ENCODE results near the gene PRR11. TPM values are rescaled to one million over a fixed set of nuclear protein-coding genes. Genes with fewer than 3 reads are reported as not detected.

Gene PRR11
- polyA plus RNA-seq, 3 donors = 1.1 to 3.9 (median 1.7) TPM

- Mint-ChIP-seq H3K36me3 (peaks cover 14 to 46% of the 10 kb centered on the region in 2 donors), H3K27ac (peak overlapping the region in 5 of 7 donors; percentile 21 to 74 (median 48)), H3K4me3 (peak overlapping the region in 1 of 2 donors; percentile 62), H3K4me1 (peaks cover 18% of the 10 kb centered on the region), H3K9me3 (no peaks in the 10 kb centered on the region), H3K27me3 (ENCODE audit: low read depth in 3 of 3) (no peaks in the 10 kb centered on the region)
- peak in 2 of 3 donors; percentile 19 to 25 for DNase-seq
- no peaks in the 10 kb centered on the region for H3K27me3 ChIP-seq (ENCODE audit: control insufficient read depth in 2 of 2, insufficient read depth in 2 of 2, low read length in 2 of 2)
- no peak overlapping the region for H3K4me3 ChIP-seq (replicated peaks in 1 of 3; ENCODE audit: low read depth in 2 of 3, low read length in 3 of 3)
- no peak overlapping the region for H3K9ac ChIP-seq (ENCODE audit: insufficient read depth, low read length, poor library complexity, severe bottlenecking)
- H3K4me1 ChIP-seq (ENCODE audit: control insufficient read depth in 1 of 2, insufficient read depth in 2 of 2, low read length in 2 of 2) = peaks cover 7 to 16% of the 10 kb centered on the region in 2 donors
- peaks cover 16 to 23% of the 10 kb centered on the region in 2 donors for H3K36me3 ChIP-seq (replicated peaks in 1 of 2; ENCODE audit: control insufficient read depth in 1 of 2, insufficient read depth in 2 of 2, low read length in 2 of 2)
- no peaks in the 10 kb centered on the region for H3K9me3 ChIP-seq (replicated peaks in 1 of 2; ENCODE audit: control insufficient read depth in 1 of 2, insufficient read depth in 1 of 2, low read length in 2 of 2)
- H3K4me2 ChIP-seq (replicated peaks; ENCODE audit: extremely low read depth, low read length, poor library complexity, severe bottlenecking) = peak overlapping the region; percentile 8
- H3K79me2 ChIP-seq (ENCODE audit: insufficient read depth, low read length) = peaks cover 85% of the 10 kb centered on the region
- TF ChIP-seq CTCF (IDR thresholded peaks at IDR 0.05) = peak; percentile 77
- no peaks in the 10 kb centered on the region for H4K20me1 ChIP-seq (ENCODE audit: insufficient read depth, low read length)
- no CpG with 5 or more reads among the region's 2 CpGs for WGBS (ENCODE audit: insufficient coverage)
- peak overlapping the region in 1 of 2 donors; percentile 57 for H3K27ac ChIP-seq (ENCODE audit: low read depth in 1 of 2, low read length in 2 of 2)
- peak overlapping the region; percentile 66 for H2AFZ ChIP-seq (ENCODE audit: insufficient read depth, low read depth, low read length, poor library complexity, severe bottlenecking)
- intact Hi-C loops (cut with micrococcal nuclease) = no loop called here
These were observed 10.4 kb downstream of the PRR11 start for GRCh38 chr17:59165933-59166342.

GRCh38 chr17:59167571-59168001, 12.0 kb downstream of the PRR11 start:
- Histone ChIP-seq H3K4me3 (replicated peaks in 1 of 3; ENCODE audit: low read depth in 2 of 3, low read length in 3 of 3) (no peak overlapping the region), H3K36me3 (replicated peaks in 1 of 2; ENCODE audit: control insufficient read depth in 1 of 2, insufficient read depth in 2 of 2, low read length in 2 of 2) (peaks cover 26 to 28% of the 10 kb centered on the region in 2 donors), H3K27ac (ENCODE audit: low read depth in 1 of 2, low read length in 2 of 2) (peak overlapping the region in 1 of 2 donors; percentile 66), H2AFZ (ENCODE audit: insufficient read depth, low read depth, low read length, poor library complexity, severe bottlenecking) (no peak overlapping the region), H3K79me2 (ENCODE audit: insufficient read depth, low read length) (peaks cover 77% of the 10 kb centered on the region), H3K4me1 (ENCODE audit: control insufficient read depth in 1 of 2, insufficient read depth in 2 of 2, low read length in 2 of 2) (peaks cover 7 to 16% of the 10 kb centered on the region in 2 donors), H3K27me3 (ENCODE audit: control insufficient read depth in 2 of 2, insufficient read depth in 2 of 2, low read length in 2 of 2) (no peaks in the 10 kb centered on the region), H3K4me2 (replicated peaks; ENCODE audit: extremely low read depth, low read length, poor library complexity, severe bottlenecking) (no peak overlapping the region), H3K9ac (ENCODE audit: insufficient read depth, low read length, poor library complexity, severe bottlenecking) (no peak overlapping the region), H3K9me3 (replicated peaks in 1 of 2; ENCODE audit: control insufficient read depth in 1 of 2, insufficient read depth in 1 of 2, low read length in 2 of 2) (peaks cover 0 to 3% of the 10 kb centered on the region in 2 donors), H4K20me1 (ENCODE audit: insufficient read depth, low read length) (no peaks in the 10 kb centered on the region)
- intact Hi-C loops (cut with micrococcal nuclease) = no loop called here
- Mint-ChIP-seq H3K27ac (peak overlapping the region; percentile 43 to 79 (median 78)), H3K9me3 (peaks cover 0 to 2% (median under 1%) of the 10 kb centered on the region in 7 donors), H3K4me1 (peaks cover 16% of the 10 kb centered on the region), H3K27me3 (ENCODE audit: low read depth in 3 of 3) (no peaks in the 10 kb centered on the region), H3K4me3 (no peak overlapping the region), H3K36me3 (peaks cover 16 to 42% of the 10 kb centered on the region in 2 donors)
- no CpG with 5 or more reads among the region's 2 CpGs for WGBS (ENCODE audit: insufficient coverage)
- peak; percentile 43 to 74 (median 57) for DNase-seq
- no peak for TF ChIP-seq CTCF (IDR thresholded peaks at IDR 0.05)
